ENCODE data around the gene CLPSL1. TPM values are rescaled to one million over a fixed set of nuclear protein-coding genes. Genes with fewer than 3 reads are reported as not detected.
A peak's percentile ranks its signal among the peaks of the same experiment; 100 is the strongest.

The CLPSL1 gene
- total and polyA plus RNA-seq, 2 of the 4 experiments (the other 2 are of a cell fraction) = not detected

DNA sequence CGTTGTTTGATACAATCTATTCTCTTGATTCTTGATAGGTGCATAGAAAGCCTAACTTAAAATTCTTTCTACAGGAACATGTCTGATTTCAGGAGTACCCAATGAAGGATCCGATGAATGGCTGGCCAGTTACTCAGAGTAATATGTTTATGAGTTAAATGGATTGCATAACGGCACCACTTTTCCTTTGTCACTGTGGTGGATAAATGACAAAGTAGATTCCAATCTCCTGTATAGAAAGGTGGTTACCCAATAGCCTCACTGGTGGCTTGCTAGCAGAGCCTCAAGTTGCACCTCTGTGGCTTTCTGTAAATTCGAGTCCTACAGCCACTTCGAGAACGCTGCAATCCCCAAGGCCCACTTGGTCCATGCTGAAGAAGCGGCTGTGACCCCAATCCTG lies 52.7 kb downstream of the CLPSL1 start:
- Histone ChIP-seq H3K4me2 (ENCODE audit: low read depth, low read length) (no peak overlapping the region), H3K27ac (ENCODE audit: insufficient read depth, low read length) (no peak overlapping the region), H4K91ac (ENCODE audit: insufficient read depth, low read depth, low read length) (no peak overlapping the region), H2AK9ac (replicated peaks; ENCODE audit: low read depth, low read length, poor library complexity) (no peak overlapping the region), H2BK5ac (ENCODE audit: low read depth, low read length, poor library complexity, severe bottlenecking) (no peak overlapping the region), H3K56ac (ENCODE audit: extremely low read depth, insufficient read depth, low read length) (no peak overlapping the region), H3K9ac (ENCODE audit: low read depth, low read length) (no peak overlapping the region), H3K23ac (ENCODE audit: low read depth, low read length) (no peak overlapping the region), H2AFZ (replicated peaks; ENCODE audit: low read length, poor library complexity) (no peak overlapping the region), H3K27me3 (ENCODE audit: control insufficient read depth, insufficient read depth, low read length) (no peaks in the 10 kb centered on the region), H3K4ac (ENCODE audit: low read depth, low read length) (no peak overlapping the region), H3K36me3 (ENCODE audit: control insufficient read depth, insufficient read depth, low read length) (peaks cover 8% of the 10 kb centered on the region), H2BK15ac (ENCODE audit: low read depth, low read length) (no peak overlapping the region), H3K4me1 (ENCODE audit: control insufficient read depth, insufficient read depth, low read length) (peaks cover 4% of the 10 kb centered on the region), H3K14ac (replicated peaks; ENCODE audit: low read depth, low read length) (no peak overlapping the region), H4K5ac (ENCODE audit: low read depth, low read length) (no peak overlapping the region), H2BK20ac (ENCODE audit: low read depth, low read length) (no peak overlapping the region), H3K9me1 (ENCODE audit: insufficient read depth, low read length) (no peaks in the 10 kb centered on the region), H3K4me3 (ENCODE audit: insufficient read depth, low read depth, low read length) (no peak overlapping the region), H2AK5ac (ENCODE audit: low read depth, low read length) (no peak overlapping the region), H2BK120ac (ENCODE audit: low read depth, low read length) (no peak overlapping the region), H4K8ac (ENCODE audit: low read depth in 2 of 2, low read length in 2 of 2) (no peak overlapping the region), H3K9me3 (ENCODE audit: control insufficient read depth, insufficient read depth, low read length) (no peaks in the 10 kb centered on the region), H4K20me1 (ENCODE audit: insufficient read depth, low read length) (no peaks in the 10 kb centered on the region), H3K18ac (ENCODE audit: low read depth, low read length) (no peak overlapping the region), H3K79me1 (ENCODE audit: low read depth in 1 of 2, low read length in 2 of 2) (no peaks in the 10 kb centered on the region)
- dilution Hi-C loops (cut with HindIII; ENCODE audit: low sequenced_read_pairs, unreplicated experiment) (no loop called here), intact Hi-C loops (cut with micrococcal nuclease) (no loop called here), in situ Hi-C loops (cut with MboI; ENCODE audit: low sequenced_read_pairs) (no loop called here)
- TF ChIP-seq FOS (IDR thresholded peaks at IDR 0.05; ENCODE audit: low read depth, low read length) = no peak
- TF ChIP-seq SMC3 (IDR thresholded peaks at IDR 0.05; ENCODE audit: low read depth, low read length) = no peak
- TF ChIP-seq, protein P1, sequence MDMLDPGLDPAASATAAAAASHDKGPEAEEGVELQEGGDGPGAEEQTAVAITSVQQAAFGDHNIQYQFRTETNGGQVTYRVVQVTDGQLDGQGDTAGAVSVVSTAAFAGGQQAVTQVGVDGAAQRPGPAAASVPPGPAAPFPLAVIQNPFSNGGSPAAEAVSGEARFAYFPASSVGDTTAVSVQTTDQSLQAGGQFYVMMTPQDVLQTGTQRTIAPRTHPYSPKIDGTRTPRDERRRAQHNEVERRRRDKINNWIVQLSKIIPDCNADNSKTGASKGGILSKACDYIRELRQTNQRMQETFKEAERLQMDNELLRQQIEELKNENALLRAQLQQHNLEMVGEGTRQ (IDR thresholded peaks at IDR 0.05; ENCODE audit: low read depth, low read length) = no peak
- peak; percentile 76 for TF ChIP-seq CEBPB (IDR thresholded peaks at IDR 0.05; ENCODE audit: low read depth, low read length)
- TF ChIP-seq NFE2L2 (IDR thresholded peaks at IDR 0.05; ENCODE audit: low read depth, low read length) = peak; percentile 71; the same call in 1 of the 2 replicates
- no CpG with 5 or more reads among the region's 7 CpGs for WGBS, 2 experiments (ENCODE audit: extremely low coverage in 2 of 2, insufficient read length in 1 of 2)
- ChIA-PET CTCF (no interaction called here), POLR2A (ENCODE audit: unreplicated experiment) (no interaction called here)
- ATAC-seq (ENCODE audit: low read depth) (peak; percentile 31; the same call in 1 of the 2 replicates), DNase-seq (peak; percentile 55)
- BruUV-seq (replicated peaks) = TSS peak; percentile 65

Other genes starting within 250 kb of the CLPSL1 start
- 7.0 and 10.0 TPM in 2 replicates for gene FKBP5, start 92.1 kb upstream of the CLPSL1 start, total RNA-seq (2012; rRNA removed)
- gene FKBP5, start 92.1 kb upstream of the CLPSL1 start, polyA plus RNA-seq (2012; rRNA removed) = 5.6 and 6.8 TPM in 2 replicates
- gene ARMC12, start 44.0 kb upstream of the CLPSL1 start, total RNA-seq (2012; rRNA removed) = 0.18 and 0.28 TPM in 2 replicates
- 0.56 and 0.74 TPM in 2 replicates for gene ARMC12, start 44.0 kb upstream of the CLPSL1 start, polyA plus RNA-seq (2012; rRNA removed)
- gene CLPSL2, start 4.4 kb upstream of the CLPSL1 start, total RNA-seq (2012; rRNA removed) = not detected in 2 replicates
- not detected in 2 replicates for gene CLPSL2, start 4.4 kb upstream of the CLPSL1 start, polyA plus RNA-seq (2012; rRNA removed)
- gene CLPS, start 16.3 kb downstream of the CLPSL1 start, total RNA-seq (2012; rRNA removed) = not detected in 2 replicates
- gene CLPS, start 16.3 kb downstream of the CLPSL1 start, polyA plus RNA-seq (2012; rRNA removed) = not detected in 2 replicates
- gene LHFPL5, start 24.3 kb downstream of the CLPSL1 start, total RNA-seq (2012; rRNA removed) = not detected in 2 replicates
- not detected in 2 replicates for gene LHFPL5, start 24.3 kb downstream of the CLPSL1 start, polyA plus RNA-seq (2012; rRNA removed)
- gene SRPK1, start 140.1 kb downstream of the CLPSL1 start, total RNA-seq (2012; rRNA removed) = 44.6 and 92.8 TPM in 2 replicates
- 17.6 and 22.5 TPM in 2 replicates for gene SRPK1, start 140.1 kb downstream of the CLPSL1 start, polyA plus RNA-seq (2012; rRNA removed)
- not detected in 2 replicates for gene SLC26A8, start 243.6 kb downstream of the CLPSL1 start, total RNA-seq (2012; rRNA removed)
- 0.07 TPM in 1 of 2 replicates, not detected in the other for gene SLC26A8, start 243.6 kb downstream of the CLPSL1 start, polyA plus RNA-seq (2012; rRNA removed)
- 69.7 and 74.4 TPM in 2 replicates for gene MAPK14, start 246.8 kb downstream of the CLPSL1 start, total RNA-seq (2012; rRNA removed)
- gene MAPK14, start 246.8 kb downstream of the CLPSL1 start, polyA plus RNA-seq (2012; rRNA removed) = 22.6 and 28.4 TPM in 2 replicates